Vagina (tissue), 2 donors: ENCODE data around the gene DNMT3A.

Source experiments
- CTCF ChIP-seq, 3 experiments: fragments of 450-650 bp in 2 of 3; fragments of 200-600 bp in 1 of 3; sonication (generic) in 1 of 3; IDR thresholded peaks; one replicate each; pipeline ENCODE4 v1.5.1; 2017 to 2019; ENCODE audit warnings: antibody characterized with exemption in 3 of 3, mild to moderate bottlenecking in 2 of 3, moderate library complexity in 2 of 3
- POLR2A ChIP-seq, 2 donors: fragments of 450-650 bp; IDR thresholded peaks; one replicate each; pipeline ENCODE4 v1.6.1; 2017; ENCODE audit warnings: antibody characterized with exemption in 2 of 2, mild to moderate bottlenecking in 2 of 2, moderate library complexity in 2 of 2

GRCh38 chr2:25368660-25369059, 26.9 kb upstream of the DNMT3A start:
- TF ChIP-seq POLR2A (IDR thresholded peaks at IDR 0.05): no peak
- TF ChIP-seq CTCF (IDR thresholded peaks at IDR 0.05): no peak
